GM23248 (cell line): ENCODE measurements around the gene TRIM2.

ENCODE experiments used
- EZH2 ChIP-seq: fragments of 200-600 bp; sonication (generic); IDR thresholded peaks from 2 replicates; pipeline ENCODE4 v1.6.1; 2018; ENCODE audit warnings: antibody characterized with exemption, mild to moderate bottlenecking; ENCODE audit not compliant: insufficient read depth, poor library complexity, severe bottlenecking
- EZH2phosphoT487 ChIP-seq: fragments of 200-600 bp; sonication (generic); IDR thresholded peaks from 2 replicates; pipeline ENCODE4 v1.6.1; 2018; ENCODE audit warnings: antibody characterized with exemption, moderate library complexity, mild to moderate bottlenecking, low read depth; ENCODE audit not compliant: insufficient read depth

GRCh38 chr4:153297116-153297515 lies 92.9 kb downstream of the TRIM2 start:
- no peak for TF ChIP-seq EZH2
- TF ChIP-seq EZH2phosphoT487, result no peak
